NB4 (cell line): ENCODE results near the gene ZFP92.

Experiments
- POLR2A ChIP-seq: IDR thresholded peaks from 2 replicates; pipeline ENCODE4 v1.6.1; 2011; ENCODE audit warnings: mild to moderate bottlenecking; ENCODE audit not compliant: insufficient read length; ENCODE audit errors: extremely low read depth
- TF ChIP-seq, protein P1 (sequence below): IDR thresholded peaks from one replicate; pipeline ENCODE4 v1.5.1; 2012; ENCODE audit warnings: low read depth, low read length

- TF ChIP-seq, protein P1, sequence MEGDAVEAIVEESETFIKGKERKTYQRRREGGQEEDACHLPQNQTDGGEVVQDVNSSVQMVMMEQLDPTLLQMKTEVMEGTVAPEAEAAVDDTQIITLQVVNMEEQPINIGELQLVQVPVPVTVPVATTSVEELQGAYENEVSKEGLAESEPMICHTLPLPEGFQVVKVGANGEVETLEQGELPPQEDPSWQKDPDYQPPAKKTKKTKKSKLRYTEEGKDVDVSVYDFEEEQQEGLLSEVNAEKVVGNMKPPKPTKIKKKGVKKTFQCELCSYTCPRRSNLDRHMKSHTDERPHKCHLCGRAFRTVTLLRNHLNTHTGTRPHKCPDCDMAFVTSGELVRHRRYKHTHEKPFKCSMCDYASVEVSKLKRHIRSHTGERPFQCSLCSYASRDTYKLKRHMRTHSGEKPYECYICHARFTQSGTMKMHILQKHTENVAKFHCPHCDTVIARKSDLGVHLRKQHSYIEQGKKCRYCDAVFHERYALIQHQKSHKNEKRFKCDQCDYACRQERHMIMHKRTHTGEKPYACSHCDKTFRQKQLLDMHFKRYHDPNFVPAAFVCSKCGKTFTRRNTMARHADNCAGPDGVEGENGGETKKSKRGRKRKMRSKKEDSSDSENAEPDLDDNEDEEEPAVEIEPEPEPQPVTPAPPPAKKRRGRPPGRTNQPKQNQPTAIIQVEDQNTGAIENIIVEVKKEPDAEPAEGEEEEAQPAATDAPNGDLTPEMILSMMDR = no peak
- TF ChIP-seq POLR2A = no peak
These were observed 22.4 kb upstream of the ZFP92 start for GRCh38 chrX:153388722-153389459.
